Kidney (tissue), 14 donors: ENCODE measurements around the gene LIMD2. TPM values are rescaled to one million over a fixed set of nuclear protein-coding genes. Genes with fewer than 3 reads are reported as not detected.

Experiments
- DNase-seq, 5 donors: peaks; one replicate each; pipeline ENCODE4 v3.0.0-alpha.2; 2013 to 2020
- FAIRE-seq: peaks from 2 replicates; lab custom pipeline; 2012; peaks lifted over from hg19 to GRCh38; lab: Jason Lieb, UNC
- H3K27ac ChIP-seq, 2 donors: one replicate each; pipeline ENCODE4 v1.7.0; 2013; ENCODE audit warnings: low read depth in 2 of 2, low read length in 2 of 2, inconsistent platforms in 1 of 2
- H3K27me3 ChIP-seq: one replicate; pipeline ENCODE4 v1.7.1; 2013; ENCODE audit warnings: low read length, inconsistent platforms; ENCODE audit not compliant: control insufficient read depth, insufficient read depth
- H3K36me3 ChIP-seq, 3 donors: one replicate each; pipeline versions ENCODE4 v1.7.0 to v1.7.1; 2013; ENCODE audit warnings: low read length in 3 of 3, control low read depth in 1 of 3, inconsistent platforms in 1 of 3; ENCODE audit not compliant: insufficient read depth in 3 of 3, control insufficient read depth in 2 of 3
- H3K4me1 ChIP-seq, 3 donors: one replicate each; pipeline versions ENCODE4 v1.7.0 to v1.7.1; 2013; ENCODE audit warnings: low read length in 3 of 3, inconsistent platforms in 1 of 3, low read depth in 1 of 3; ENCODE audit not compliant: control insufficient read depth in 2 of 3, insufficient read depth in 2 of 3
- H3K4me3 ChIP-seq, 3 donors: one replicate each; pipeline versions ENCODE4 v1.7.0 to v1.8.1; 2013; ENCODE audit warnings: low read length in 3 of 3, control low read depth in 1 of 3, inconsistent platforms in 1 of 3
- H3K9ac ChIP-seq, 3 donors: one replicate each; pipeline versions ENCODE4 v1.7.0 to v1.7.1; 2013; ENCODE audit warnings: low read length in 3 of 3, control low read depth in 1 of 3, inconsistent platforms in 1 of 3
- H3K9me3 ChIP-seq, 3 donors: one replicate each; pipeline versions ENCODE4 v1.7.0 to v1.7.1; 2013; ENCODE audit warnings: low read length in 3 of 3, control low read depth in 1 of 3, inconsistent platforms in 1 of 3; ENCODE audit not compliant: control insufficient read depth in 2 of 3, insufficient read depth in 1 of 3
- intact Hi-C: fragments of 100-400 bp; cut with DNase I; formaldehyde crosslinking; loops from one replicate; pipeline ENCODE4 v1.11.1; 2022
- polyA plus RNA-seq: library from polyadenylated mRNA; stranded (reverse); fragments of 350-450 nt; fragmentation: Illumina TruSeq; extraction: RNeasy Lipid Tissue Mini Kit (QIAGEN cat#74804); gene quantifications from one replicate; pipeline ENCODE4 v1.2.3, GENCODE V29; 2014; ENCODE audit warnings: low read depth, low replicate concordance; ENCODE audit not compliant: insufficient read depth
- total RNA-seq: library from RNA; stranded (reverse); fragmentation: NEBNext Ultra II Directional; extraction: Animal tissue kit (Norgen Biotek cat#: 25700); gene quantifications from one replicate; pipeline ENCODE4 v1.2.1, GENCODE V29; 2021
- TF ChIP-seq, protein P1 (sequence below): IDR thresholded peaks from 3 replicates; pipeline ENCODE4 v1.5.1; 2012; ENCODE audit warnings: mild to moderate bottlenecking, moderate library complexity, borderline replicate concordance; ENCODE audit not compliant: insufficient read depth; ENCODE audit errors: extremely low read depth
- donor health status: control.
- donor health status: control.
- donor health status: control.
- donor health status: control.
- donor health status: control.
- donor health status: DM: yes; HTN: yes; CAD: no.
- donor health status: Normal renal cell carcinoma (clear cell type).

The LIMD2 gene
- total and polyA plus RNA-seq, 2 donors from 2014 or later: 11.5 to 32.3 TPM

DNA sequence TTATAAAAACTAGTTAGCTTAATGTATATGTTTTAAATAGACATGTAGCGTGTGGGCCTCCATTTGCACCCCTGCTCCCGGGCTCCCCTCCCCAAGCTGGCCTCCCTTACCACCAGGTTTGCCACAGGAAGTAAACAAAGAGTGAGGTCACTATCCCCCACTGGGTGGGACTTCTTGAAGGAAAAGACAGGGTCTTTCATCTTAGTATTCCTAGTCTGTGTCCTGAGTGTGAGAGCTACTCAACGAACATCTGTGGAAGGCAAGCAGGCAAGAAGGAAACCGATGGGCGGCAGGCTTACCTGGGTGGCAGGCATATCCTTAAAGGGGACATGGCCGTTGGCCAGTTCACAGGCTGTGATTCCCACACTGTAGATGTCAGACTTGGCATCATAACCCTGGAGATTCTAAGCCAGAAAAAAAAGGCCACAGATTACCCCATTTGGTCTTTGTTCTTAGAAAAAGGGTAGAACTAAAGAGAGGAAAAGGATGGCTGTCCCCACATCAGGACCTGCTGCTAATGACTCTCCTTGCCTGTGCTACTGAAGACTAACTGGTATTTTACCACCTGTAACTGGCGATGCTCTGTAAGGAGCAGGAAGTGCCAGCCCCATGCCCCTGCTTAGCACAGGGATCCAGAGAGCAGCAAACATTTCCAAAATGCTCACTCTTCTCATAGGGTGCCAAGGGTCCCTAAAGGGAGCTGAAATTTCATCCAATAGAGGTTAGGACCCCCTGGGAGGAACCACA is 6.6 kb upstream of the LIMD2 start:
- no peak for DNase-seq
- Histone ChIP-seq H3K4me1 (no peaks in the 10 kb centered on the region), H3K9me3 (no peaks in the 10 kb centered on the region), H3K9ac (no peak overlapping the region), H3K4me3 (no peak overlapping the region), H3K27ac (no peak overlapping the region), H3K27me3 (no peaks in the 10 kb centered on the region), H3K36me3 (peaks cover 2 to 31% (median 28%) of the 10 kb centered on the region in 3 donors)
- intact Hi-C loops: no loop called here
- no peak for FAIRE-seq
- TF ChIP-seq, protein P1, sequence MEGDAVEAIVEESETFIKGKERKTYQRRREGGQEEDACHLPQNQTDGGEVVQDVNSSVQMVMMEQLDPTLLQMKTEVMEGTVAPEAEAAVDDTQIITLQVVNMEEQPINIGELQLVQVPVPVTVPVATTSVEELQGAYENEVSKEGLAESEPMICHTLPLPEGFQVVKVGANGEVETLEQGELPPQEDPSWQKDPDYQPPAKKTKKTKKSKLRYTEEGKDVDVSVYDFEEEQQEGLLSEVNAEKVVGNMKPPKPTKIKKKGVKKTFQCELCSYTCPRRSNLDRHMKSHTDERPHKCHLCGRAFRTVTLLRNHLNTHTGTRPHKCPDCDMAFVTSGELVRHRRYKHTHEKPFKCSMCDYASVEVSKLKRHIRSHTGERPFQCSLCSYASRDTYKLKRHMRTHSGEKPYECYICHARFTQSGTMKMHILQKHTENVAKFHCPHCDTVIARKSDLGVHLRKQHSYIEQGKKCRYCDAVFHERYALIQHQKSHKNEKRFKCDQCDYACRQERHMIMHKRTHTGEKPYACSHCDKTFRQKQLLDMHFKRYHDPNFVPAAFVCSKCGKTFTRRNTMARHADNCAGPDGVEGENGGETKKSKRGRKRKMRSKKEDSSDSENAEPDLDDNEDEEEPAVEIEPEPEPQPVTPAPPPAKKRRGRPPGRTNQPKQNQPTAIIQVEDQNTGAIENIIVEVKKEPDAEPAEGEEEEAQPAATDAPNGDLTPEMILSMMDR: no peak

GRCh38 chr17:63705657-63706056 is 5.7 kb upstream of the LIMD2 start:
- no peaks in the 10 kb centered on the region for H3K27me3 ChIP-seq

DNA sequence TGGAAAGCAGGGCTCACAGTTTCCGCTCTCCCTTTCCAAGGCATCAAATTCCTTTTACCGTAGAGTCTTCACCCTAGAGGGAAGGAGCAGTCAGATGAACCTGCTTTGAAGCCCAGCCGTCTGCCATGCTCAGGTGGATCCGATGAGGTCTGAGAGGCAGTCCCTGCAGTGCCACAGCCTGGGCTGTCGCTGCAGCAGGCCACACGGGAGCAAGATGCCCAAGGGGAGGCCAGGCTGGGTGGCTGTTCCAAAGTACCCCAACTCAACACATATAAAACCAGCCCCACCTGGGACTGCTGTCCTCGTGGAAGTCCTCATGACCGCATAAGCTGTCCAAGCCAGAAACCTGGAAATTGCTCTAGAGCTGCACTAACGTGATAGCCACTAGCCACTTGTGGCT is 4.9 kb upstream of the LIMD2 start:
- FAIRE-seq (no peak), DNase-seq (no peak)
- H3K27me3 ChIP-seq: no peaks in the 10 kb centered on the region
- H3K9ac ChIP-seq: no peak overlapping the region
- no peak overlapping the region for H3K27ac ChIP-seq
- H3K4me1 ChIP-seq: peaks cover 0 to 2% (median 0%) of the 10 kb centered on the region in 3 donors
- intact Hi-C loops: no loop called here
- TF ChIP-seq, protein P1: no peak
- no peak overlapping the region for H3K4me3 ChIP-seq
- no peaks in the 10 kb centered on the region for H3K9me3 ChIP-seq
- peaks cover 0 to 25% (median 22%) of the 10 kb centered on the region in 3 donors for H3K36me3 ChIP-seq

More at GRCh38 chr17:63705657-63706056, 5.7 kb upstream of the LIMD2 start:
- DNase-seq: no peak
- no peaks in the 10 kb centered on the region for H3K9me3 ChIP-seq
- H3K4me1 ChIP-seq: peaks cover 0 to 2% (median 0%) of the 10 kb centered on the region in 3 donors
- H3K4me3 ChIP-seq: no peak overlapping the region
- no peak overlapping the region for H3K9ac ChIP-seq
- no peak overlapping the region for H3K27ac ChIP-seq
- TF ChIP-seq, protein P1: no peak
- H3K36me3 ChIP-seq: peaks cover 2 to 30% (median 26%) of the 10 kb centered on the region in 3 donors
- intact Hi-C loops: no loop called here
- FAIRE-seq: no peak

- DNase-seq (peak in 1 of 5 donors; percentile 75), FAIRE-seq (no peak)
- TF ChIP-seq, protein P1: no peak
- H3K27ac ChIP-seq: no peak overlapping the region
- peaks cover 0 to 2% (median 0%) of the 10 kb centered on the region in 3 donors for H3K4me1 ChIP-seq
- no peaks in the 10 kb centered on the region for H3K9me3 ChIP-seq
- no peak overlapping the region for H3K4me3 ChIP-seq
- no peak overlapping the region for H3K9ac ChIP-seq
- no peaks in the 10 kb centered on the region for H3K27me3 ChIP-seq
- intact Hi-C loops: no loop called here
- H3K36me3 ChIP-seq: peaks cover 0 to 21% (median 20%) of the 10 kb centered on the region in 3 donors
Measured at GRCh38 chr17:63704259-63704576, 4.3 kb upstream of the LIMD2 start.
